ENCODE data around the gene USP48. TPM values are rescaled to one million over a fixed set of nuclear protein-coding genes. Genes with fewer than 3 reads are reported as not detected.

Gene USP48
- total RNA-seq, 1 donor from 2014 or later: 54.5 TPM

DNA sequence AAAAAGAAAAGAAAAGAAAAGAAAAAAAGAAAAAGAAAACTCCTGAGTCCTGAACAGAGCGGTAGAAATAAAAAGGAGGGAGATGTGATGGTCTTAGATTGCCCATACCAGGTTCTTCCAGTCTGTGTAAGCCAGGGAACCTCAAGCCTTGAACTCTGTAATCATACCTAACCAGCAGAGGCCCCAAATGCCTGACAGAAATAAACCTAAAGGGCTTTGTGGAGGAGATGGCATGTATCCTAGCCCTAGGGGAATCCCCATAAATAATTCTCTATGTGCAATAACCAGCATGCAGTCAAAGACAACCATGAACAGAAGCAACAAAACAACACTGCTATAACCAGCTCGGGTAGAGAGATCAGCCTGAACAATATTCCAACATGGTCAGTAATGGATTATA, 40.4 kb downstream of the USP48 start:
- Mint-ChIP-seq H3K4me3 (ENCODE audit: unreplicated experiment) (no peak overlapping the region), H3K4me1 (ENCODE audit: low read depth) (peaks cover 7% of the 10 kb centered on the region), H3K27ac (ENCODE audit: unreplicated experiment) (no peak overlapping the region), H3K27me3 (ENCODE audit: low read depth) (no peaks in the 10 kb centered on the region), H3K36me3 (ENCODE audit: low read depth) (peaks cover 13% of the 10 kb centered on the region), H3K9me3 (ENCODE audit: low read depth) (no peaks in the 10 kb centered on the region)
- no peak for TF ChIP-seq CTCF (IDR thresholded peaks at IDR 0.05)
- no peak for DNase-seq (ENCODE audit: low spot score)

GRCh38 chr1:21741206-21741605, 41.7 kb downstream of the USP48 start:
- no peaks in the 10 kb centered on the region for H3K27me3 Mint-ChIP-seq (ENCODE audit: low read depth)
- H3K36me3 Mint-ChIP-seq (ENCODE audit: low read depth): peaks cover 13% of the 10 kb centered on the region
- peaks cover 7% of the 10 kb centered on the region for H3K4me1 Mint-ChIP-seq (ENCODE audit: low read depth)
- no peak overlapping the region for H3K27ac Mint-ChIP-seq (ENCODE audit: unreplicated experiment)
- H3K9me3 Mint-ChIP-seq (ENCODE audit: low read depth): no peaks in the 10 kb centered on the region
- no peak overlapping the region for H3K4me3 Mint-ChIP-seq (ENCODE audit: unreplicated experiment)
- no peak for TF ChIP-seq CTCF (IDR thresholded peaks at IDR 0.05)
- DNase-seq (ENCODE audit: low spot score): no peak

DNA sequence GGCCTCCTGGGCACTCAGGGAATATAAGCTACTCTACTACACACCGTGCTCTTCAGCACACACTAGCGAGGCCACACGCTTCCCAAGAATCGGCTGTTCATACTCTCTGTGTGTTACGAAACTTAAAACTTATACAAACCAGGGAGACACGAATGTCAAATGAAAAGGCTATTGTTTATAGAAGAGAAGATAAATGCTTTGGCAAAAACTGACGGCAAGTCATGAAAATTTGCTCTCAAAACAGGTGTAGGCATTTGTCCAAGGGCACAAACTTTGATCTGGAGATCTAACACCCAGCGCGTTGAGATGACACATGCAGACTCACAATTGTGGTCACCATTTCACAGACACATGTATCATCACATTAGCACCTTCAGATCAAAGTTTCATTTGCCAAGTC, 46.1 kb downstream of the USP48 start:
- no peak for TF ChIP-seq CTCF (IDR thresholded peaks at IDR 0.05)
- no peaks in the 10 kb centered on the region for H3K27me3 Mint-ChIP-seq (ENCODE audit: low read depth)
- H3K4me3 Mint-ChIP-seq (ENCODE audit: unreplicated experiment): no peak overlapping the region
- no peak overlapping the region for H3K27ac Mint-ChIP-seq (ENCODE audit: unreplicated experiment)
- no peaks in the 10 kb centered on the region for H3K9me3 Mint-ChIP-seq (ENCODE audit: low read depth)
- H3K4me1 Mint-ChIP-seq (ENCODE audit: low read depth): peaks cover 3% of the 10 kb centered on the region
- DNase-seq (ENCODE audit: low spot score): no peak
- H3K36me3 Mint-ChIP-seq (ENCODE audit: low read depth): peaks cover 22% of the 10 kb centered on the region

GRCh38 chr1:21736011-21736410, 46.9 kb downstream of the USP48 start:
- Mint-ChIP-seq H3K4me3 (ENCODE audit: unreplicated experiment) (no peak overlapping the region), H3K36me3 (ENCODE audit: low read depth) (peaks cover 22% of the 10 kb centered on the region), H3K9me3 (ENCODE audit: low read depth) (no peaks in the 10 kb centered on the region), H3K27ac (ENCODE audit: unreplicated experiment) (no peak overlapping the region), H3K27me3 (ENCODE audit: low read depth) (no peaks in the 10 kb centered on the region), H3K4me1 (ENCODE audit: low read depth) (peaks cover 3% of the 10 kb centered on the region)
- no peak for TF ChIP-seq CTCF (IDR thresholded peaks at IDR 0.05)
- no peak for DNase-seq (ENCODE audit: low spot score)

DNA sequence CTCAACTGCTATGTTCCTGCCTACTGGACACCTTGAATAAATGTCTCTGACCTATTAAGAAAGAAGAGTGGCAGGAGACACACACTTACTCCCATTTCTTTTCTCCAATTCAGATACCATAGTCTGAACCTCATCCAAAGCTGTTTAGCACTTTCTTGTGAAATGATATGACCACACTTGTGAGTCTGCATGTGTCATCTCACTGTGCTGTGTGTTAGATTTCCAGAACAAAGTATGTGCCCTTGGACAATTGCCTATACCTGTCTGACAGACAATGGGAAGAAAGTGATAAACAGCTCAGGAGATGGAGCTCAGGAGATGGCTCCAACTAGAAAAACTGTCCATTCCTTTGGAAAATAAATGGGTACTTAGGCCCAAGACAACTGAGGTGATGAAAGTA, 48.4 kb downstream of the USP48 start:
- Mint-ChIP-seq H3K36me3 (ENCODE audit: low read depth) (peaks cover 16% of the 10 kb centered on the region), H3K27me3 (ENCODE audit: low read depth) (no peaks in the 10 kb centered on the region)

More for the DNA sequence above, 48.4 kb downstream of the USP48 start:
- Mint-ChIP-seq H3K4me1 (ENCODE audit: low read depth) (no peaks in the 10 kb centered on the region), H3K27ac (ENCODE audit: unreplicated experiment) (no peak overlapping the region), H3K4me3 (ENCODE audit: unreplicated experiment) (no peak overlapping the region), H3K9me3 (ENCODE audit: low read depth) (no peaks in the 10 kb centered on the region)
- no peak for TF ChIP-seq CTCF (IDR thresholded peaks at IDR 0.05)
- DNase-seq (ENCODE audit: low spot score): no peak

All from chondrocyte (in vitro differentiated cells).